Measurements from ENCODE around the gene SLC39A10. TPM values are rescaled to one million over a fixed set of nuclear protein-coding genes. Genes with fewer than 3 reads are reported as not detected.

SLC39A10 gene
- total and polyA plus RNA-seq, 2 donors (not counting 3 experiments of a cell fraction or from before 2014, with no cell fraction given): 11.4 to 39.9 TPM

GRCh38 chr2:195674491-195675221, 17.6 kb downstream of the SLC39A10 start:
- Histone ChIP-seq H3K4me1 (ENCODE audit: control insufficient read depth, extremely low read depth, insufficient read depth, low read length) (no peaks in the 10 kb centered on the region), H3K9me1 (replicated peaks; ENCODE audit: control insufficient read depth, extremely low read depth, insufficient read depth, low read length) (no peaks in the 10 kb centered on the region), H3K79me2 (ENCODE audit: control insufficient read depth, insufficient read depth, low read length) (peaks cover 11% of the 10 kb centered on the region), H2AFZ (ENCODE audit: low read depth, low read length) (no peak overlapping the region), H3K27ac (ENCODE audit: insufficient read depth, low read depth, low read length) (no peak overlapping the region), H3K9ac (replicated peaks; ENCODE audit: extremely low read depth, insufficient read depth, low read length) (no peak overlapping the region), H3K9me3 (replicated peaks; ENCODE audit: control insufficient read depth, insufficient read depth, low read length) (no peaks in the 10 kb centered on the region), H3K4me2 (ENCODE audit: insufficient read depth, low read length) (no peak overlapping the region), H3K36me3 (ENCODE audit: control insufficient read depth in 2 of 2, extremely low read depth in 1 of 2, insufficient read depth in 2 of 2, low read length in 2 of 2) (no peaks in the 10 kb centered on the region), H3K27me3 (ENCODE audit: control insufficient read depth in 2 of 2, insufficient read depth in 2 of 2, low read length in 2 of 2) (no peaks in the 10 kb centered on the region), H3K4me3 (replicated peaks in 1 of 3; ENCODE audit: insufficient read depth in 1 of 3, low read depth in 1 of 3, low read length in 3 of 3) (no peak overlapping the region), H4K20me1 (replicated peaks; ENCODE audit: control insufficient read depth, extremely low read depth, insufficient read depth, low read length) (no peaks in the 10 kb centered on the region)
- DNase-seq (ENCODE audit: low read depth, low spot score) (no peak), FAIRE-seq (no peak)
- POLR2A ChIA-PET: no interaction called here
- no TSS peak for BruUV-seq (replicated peaks)
- intact Hi-C loops (cut with micrococcal nuclease): no loop called here
- no peak for TF ChIP-seq MYC (IDR thresholded peaks at IDR 0.05; ENCODE audit: low read depth, low read length)
- TF ChIP-seq CTCF (IDR thresholded peaks at IDR 0.05; ENCODE audit: extremely low read depth in 1 of 2, insufficient read depth in 1 of 2, low read depth in 1 of 2, low read length in 2 of 2): no peak
- TF ChIP-seq FOS (IDR thresholded peaks at IDR 0.05; ENCODE audit: borderline replicate concordance, insufficient read depth, low read length): no peak
- no peak for TF ChIP-seq GATA2 (IDR thresholded peaks at IDR 0.05; ENCODE audit: insufficient read depth, insufficient read length, low read depth, low read length)
- no peak for TF ChIP-seq MAX (IDR thresholded peaks at IDR 0.05; ENCODE audit: insufficient read depth, insufficient read length)
- no peak for TF ChIP-seq POLR2A (IDR thresholded peaks at IDR 0.05; ENCODE audit: low read depth, low read length)
- TF ChIP-seq JUN (IDR thresholded peaks at IDR 0.05; ENCODE audit: borderline replicate concordance, insufficient read depth, insufficient read length, low read depth): no peak
- TF ChIP-seq POLR2AphosphoS5 (IDR thresholded peaks at IDR 0.05; ENCODE audit: insufficient read depth, low read depth, low read length): no peak
- TF ChIP-seq EZH2 (IDR thresholded peaks at IDR 0.05; ENCODE audit: borderline replicate concordance, low read depth, low read length, severe bottlenecking): no peak
- CTCF ChIA-PET: interaction anchor here (1.2 kb wide), 1 partner anchor 15 kb away, joined by 4 read pairs; no protein-coding TSS in a partner anchor
- dilution Hi-C loops (cut with MboI; ENCODE audit: extremely low pct_ligation_motif_present, low sequenced_read_pairs): no loop called here
